ENCODE results near the gene TMEM14A. TPM values are rescaled to one million over a fixed set of nuclear protein-coding genes. Genes with fewer than 3 reads are reported as not detected.

TMEM14A gene
- total RNA-seq, 1 donor from 2014 or later = 14.6 TPM

- H3K9me3 ChIP-seq = no peaks in the 10 kb centered on the region
- no peaks in the 10 kb centered on the region for H3K27me3 ChIP-seq (ENCODE audit: low read depth)
- intact Hi-C loops (cut with DNase I) = no loop called here
- H3K4me3 ChIP-seq = no peak overlapping the region
- H3K4me1 ChIP-seq = no peaks in the 10 kb centered on the region
- ATAC-seq (peak; percentile 13 to 15), DNase-seq (no peak)
- TF ChIP-seq, protein P1, sequence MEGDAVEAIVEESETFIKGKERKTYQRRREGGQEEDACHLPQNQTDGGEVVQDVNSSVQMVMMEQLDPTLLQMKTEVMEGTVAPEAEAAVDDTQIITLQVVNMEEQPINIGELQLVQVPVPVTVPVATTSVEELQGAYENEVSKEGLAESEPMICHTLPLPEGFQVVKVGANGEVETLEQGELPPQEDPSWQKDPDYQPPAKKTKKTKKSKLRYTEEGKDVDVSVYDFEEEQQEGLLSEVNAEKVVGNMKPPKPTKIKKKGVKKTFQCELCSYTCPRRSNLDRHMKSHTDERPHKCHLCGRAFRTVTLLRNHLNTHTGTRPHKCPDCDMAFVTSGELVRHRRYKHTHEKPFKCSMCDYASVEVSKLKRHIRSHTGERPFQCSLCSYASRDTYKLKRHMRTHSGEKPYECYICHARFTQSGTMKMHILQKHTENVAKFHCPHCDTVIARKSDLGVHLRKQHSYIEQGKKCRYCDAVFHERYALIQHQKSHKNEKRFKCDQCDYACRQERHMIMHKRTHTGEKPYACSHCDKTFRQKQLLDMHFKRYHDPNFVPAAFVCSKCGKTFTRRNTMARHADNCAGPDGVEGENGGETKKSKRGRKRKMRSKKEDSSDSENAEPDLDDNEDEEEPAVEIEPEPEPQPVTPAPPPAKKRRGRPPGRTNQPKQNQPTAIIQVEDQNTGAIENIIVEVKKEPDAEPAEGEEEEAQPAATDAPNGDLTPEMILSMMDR (IDR thresholded peaks at IDR 0.05) = no peak
- no peaks in the 10 kb centered on the region for H3K36me3 ChIP-seq
- H3K27ac ChIP-seq = no peak overlapping the region
These were observed 54.2 kb downstream of the TMEM14A start for GRCh38 chr6:52725143-52725534.

GRCh38 chr6:52725535-52726192 lies 54.8 kb downstream of the TMEM14A start:
- no peak for DNase-seq
- Histone ChIP-seq H3K27ac (no peak overlapping the region), H3K36me3 (no peaks in the 10 kb centered on the region), H3K4me3 (no peak overlapping the region), H3K27me3 (ENCODE audit: low read depth) (no peaks in the 10 kb centered on the region), H3K9me3 (no peaks in the 10 kb centered on the region), H3K4me1 (no peaks in the 10 kb centered on the region)
- intact Hi-C loops (cut with DNase I) = no loop called here
- TF ChIP-seq, protein P1 (IDR thresholded peaks at IDR 0.05) = no peak
- ATAC-seq = peak; percentile 77 to 90

DNA sequence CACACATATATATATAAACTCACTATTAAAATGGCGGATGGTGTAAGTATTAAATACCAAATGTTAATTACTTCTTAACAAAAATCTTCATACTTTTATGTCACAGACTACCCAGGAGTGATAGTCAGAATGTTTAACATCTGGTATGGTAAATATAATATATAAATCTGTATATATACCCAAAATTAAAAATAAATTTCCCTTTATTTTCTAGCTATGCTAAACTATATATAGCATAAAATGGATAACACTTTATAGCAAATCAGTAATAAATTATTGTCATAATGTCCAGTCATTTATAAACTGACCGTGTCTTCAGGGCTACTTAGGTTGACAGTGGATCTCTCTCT lies 55.3 kb downstream of the TMEM14A start:
- Histone ChIP-seq H3K4me1 (no peaks in the 10 kb centered on the region), H3K9me3 (no peaks in the 10 kb centered on the region), H3K27me3 (ENCODE audit: low read depth) (no peaks in the 10 kb centered on the region), H3K27ac (no peak overlapping the region), H3K4me3 (no peak overlapping the region), H3K36me3 (no peaks in the 10 kb centered on the region)
- intact Hi-C loops (cut with DNase I) = no loop called here
- DNase-seq (no peak), ATAC-seq (no peak)
- TF ChIP-seq, protein P1 (IDR thresholded peaks at IDR 0.05) = no peak

DNA sequence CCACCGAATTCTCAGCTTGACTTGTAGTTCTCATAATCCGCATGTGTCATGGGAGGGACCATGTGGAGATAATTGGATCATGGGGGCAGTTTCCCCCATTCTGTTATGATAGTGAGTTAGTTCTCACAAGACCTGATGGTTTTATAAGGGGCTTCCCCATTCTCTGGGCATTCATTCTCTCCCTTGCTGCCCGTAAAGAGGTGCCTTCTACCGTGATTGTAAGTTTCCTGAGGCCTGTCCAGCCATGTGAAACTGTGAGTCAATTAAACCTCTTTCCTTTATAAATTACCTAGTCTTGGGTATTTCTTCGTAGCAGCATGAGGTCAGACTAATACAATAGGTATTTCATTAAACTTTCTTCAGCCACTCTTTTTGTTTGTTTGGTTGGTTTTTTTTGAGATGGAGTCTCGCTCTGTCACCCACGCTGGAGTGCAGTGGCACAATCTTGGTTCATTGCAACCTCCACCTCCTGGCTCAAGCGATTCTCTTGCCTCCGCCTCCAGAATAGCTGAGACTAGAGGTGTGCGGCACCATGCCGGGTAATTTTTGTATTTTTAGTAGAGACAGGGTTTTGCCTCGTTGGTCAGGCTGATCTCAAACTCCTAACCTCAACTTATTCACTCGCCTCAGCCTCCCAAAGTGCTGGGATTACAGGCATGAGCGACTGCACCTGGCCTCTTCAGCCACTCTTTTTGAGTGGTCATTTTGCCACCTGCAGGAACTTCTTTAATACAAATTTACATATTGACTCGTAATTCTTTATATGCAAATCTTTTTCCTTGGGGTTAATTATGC lies 56.0 kb downstream of the TMEM14A start:
- no peak overlapping the region for H3K4me3 ChIP-seq
- TF ChIP-seq, protein P1 (IDR thresholded peaks at IDR 0.05) = no peak
- no peak overlapping the region for H3K27ac ChIP-seq
- H3K36me3 ChIP-seq = no peaks in the 10 kb centered on the region
- no peak for ATAC-seq
- intact Hi-C loops (cut with DNase I) = no loop called here
- no peaks in the 10 kb centered on the region for H3K4me1 ChIP-seq
- no peak for DNase-seq
- no peaks in the 10 kb centered on the region for H3K9me3 ChIP-seq
- H3K27me3 ChIP-seq (ENCODE audit: low read depth) = no peaks in the 10 kb centered on the region

- H3K27ac ChIP-seq = no peak overlapping the region
These were observed 57.0 kb downstream of the TMEM14A start for GRCh38 chr6:52727908-52728307.

More at GRCh38 chr6:52727908-52728307, 57.0 kb downstream of the TMEM14A start:
- H3K27me3 ChIP-seq (ENCODE audit: low read depth) = no peaks in the 10 kb centered on the region
- TF ChIP-seq, protein P1 (IDR thresholded peaks at IDR 0.05) = no peak
- DNase-seq (no peak), ATAC-seq (no peak)
- no peak overlapping the region for H3K4me3 ChIP-seq
- no peaks in the 10 kb centered on the region for H3K9me3 ChIP-seq
- no peaks in the 10 kb centered on the region for H3K36me3 ChIP-seq
- no peaks in the 10 kb centered on the region for H3K4me1 ChIP-seq
- intact Hi-C loops (cut with DNase I) = no loop called here

Data from lower lobe of right lung (tissue), 2 donors.